Measurements from ENCODE around the gene CLECL1. TPM values are rescaled to one million over a fixed set of nuclear protein-coding genes. Genes with fewer than 3 reads are reported as not detected.

The CLECL1 gene
- total and polyA plus RNA-seq, 3 donors from 2014 or later: 1.4 TPM; not detected in 2

DNA sequence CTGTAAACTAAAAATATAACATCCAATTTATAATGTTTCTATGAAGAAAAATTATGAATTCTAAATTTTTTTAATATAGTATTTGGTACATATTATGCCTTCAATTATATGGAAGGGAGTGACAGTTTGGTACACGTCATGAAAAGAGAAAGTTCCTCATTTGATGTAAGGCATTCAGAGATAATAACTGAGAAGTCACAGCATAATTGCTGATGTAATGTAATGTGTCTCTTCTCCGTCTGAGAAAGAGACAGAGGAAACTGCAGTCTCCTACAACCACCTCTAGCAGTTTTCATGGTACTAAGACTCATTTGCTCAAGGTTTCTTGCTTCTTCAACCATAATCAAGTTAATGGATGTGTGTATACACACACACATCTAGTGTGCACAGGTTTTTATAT lies 30.1 kb upstream of the CLECL1 start:
- TF ChIP-seq, protein P1, sequence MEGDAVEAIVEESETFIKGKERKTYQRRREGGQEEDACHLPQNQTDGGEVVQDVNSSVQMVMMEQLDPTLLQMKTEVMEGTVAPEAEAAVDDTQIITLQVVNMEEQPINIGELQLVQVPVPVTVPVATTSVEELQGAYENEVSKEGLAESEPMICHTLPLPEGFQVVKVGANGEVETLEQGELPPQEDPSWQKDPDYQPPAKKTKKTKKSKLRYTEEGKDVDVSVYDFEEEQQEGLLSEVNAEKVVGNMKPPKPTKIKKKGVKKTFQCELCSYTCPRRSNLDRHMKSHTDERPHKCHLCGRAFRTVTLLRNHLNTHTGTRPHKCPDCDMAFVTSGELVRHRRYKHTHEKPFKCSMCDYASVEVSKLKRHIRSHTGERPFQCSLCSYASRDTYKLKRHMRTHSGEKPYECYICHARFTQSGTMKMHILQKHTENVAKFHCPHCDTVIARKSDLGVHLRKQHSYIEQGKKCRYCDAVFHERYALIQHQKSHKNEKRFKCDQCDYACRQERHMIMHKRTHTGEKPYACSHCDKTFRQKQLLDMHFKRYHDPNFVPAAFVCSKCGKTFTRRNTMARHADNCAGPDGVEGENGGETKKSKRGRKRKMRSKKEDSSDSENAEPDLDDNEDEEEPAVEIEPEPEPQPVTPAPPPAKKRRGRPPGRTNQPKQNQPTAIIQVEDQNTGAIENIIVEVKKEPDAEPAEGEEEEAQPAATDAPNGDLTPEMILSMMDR (IDR thresholded peaks at IDR 0.05): no peak
- TF ChIP-seq POLR2A (IDR thresholded peaks at IDR 0.05): no peak
- DNase-seq: no peak
- H3K27me3 ChIP-seq: no peaks in the 10 kb centered on the region
- H3K4me1 ChIP-seq: no peaks in the 10 kb centered on the region
- no peak overlapping the region for H3K27ac ChIP-seq
- H3K9me3 ChIP-seq: no peaks in the 10 kb centered on the region
- 45 to 62% methylated on average over 2 of the region's 2 CpGs for WGBS, 2 donors
- intact Hi-C loops (cut with DNase I; ENCODE audit: low total_unique reads): no loop called here
- no peak overlapping the region for H3K4me3 ChIP-seq
- no peaks in the 10 kb centered on the region for H3K36me3 ChIP-seq (ENCODE audit: low read depth, missing control alignments)

DNA sequence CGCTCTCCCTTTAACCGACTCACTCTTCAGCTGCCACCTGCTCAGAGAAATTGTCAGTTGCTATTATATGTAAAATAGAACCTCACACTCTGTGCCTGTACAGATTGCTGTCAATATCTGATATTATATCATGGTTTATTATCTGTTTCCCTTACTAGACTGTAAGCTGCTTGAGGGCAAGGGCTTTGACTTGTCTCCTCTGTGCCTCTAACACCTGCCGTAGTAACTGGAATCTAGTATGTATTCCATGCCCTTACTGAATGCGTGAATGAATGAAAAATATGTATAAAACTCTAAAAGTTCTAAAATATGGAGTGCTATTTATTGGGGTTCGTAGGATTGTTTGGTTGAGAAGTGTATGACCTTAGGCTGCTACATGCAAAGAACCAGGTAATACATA lies 29.5 kb upstream of the CLECL1 start:
- H3K27ac ChIP-seq: no peak overlapping the region
- no peaks in the 10 kb centered on the region for H3K27me3 ChIP-seq
- H3K9me3 ChIP-seq: no peaks in the 10 kb centered on the region
- H3K4me1 ChIP-seq: no peaks in the 10 kb centered on the region
- WGBS, 2 donors: 93 to 94% methylated on average over 5 of the region's 5 CpGs
- TF ChIP-seq, protein P1 (IDR thresholded peaks at IDR 0.05): no peak
- no peak for TF ChIP-seq POLR2A (IDR thresholded peaks at IDR 0.05)
- no peaks in the 10 kb centered on the region for H3K36me3 ChIP-seq (ENCODE audit: low read depth, missing control alignments)
- intact Hi-C loops (cut with DNase I; ENCODE audit: low total_unique reads): no loop called here
- DNase-seq: no peak
- H3K4me3 ChIP-seq: no peak overlapping the region

DNA sequence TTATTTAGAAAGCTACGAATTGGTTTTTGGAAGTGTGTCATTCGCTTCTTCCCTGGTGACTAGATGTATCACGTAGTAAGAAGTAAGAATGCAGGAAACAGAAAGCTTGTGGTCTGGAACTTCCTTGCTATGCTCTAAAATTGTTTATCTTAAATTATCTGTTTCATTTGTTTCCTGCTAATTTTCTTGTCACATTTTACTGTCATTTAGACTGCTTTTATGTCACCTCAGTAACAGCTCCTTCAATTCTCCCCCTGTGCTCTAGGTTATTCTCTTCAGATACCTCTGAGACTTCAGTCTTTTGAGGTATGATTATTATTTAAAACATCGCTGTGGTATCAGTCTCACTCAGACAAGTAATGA lies 28.5 kb upstream of the CLECL1 start:
- DNase-seq: no peak

DNA sequence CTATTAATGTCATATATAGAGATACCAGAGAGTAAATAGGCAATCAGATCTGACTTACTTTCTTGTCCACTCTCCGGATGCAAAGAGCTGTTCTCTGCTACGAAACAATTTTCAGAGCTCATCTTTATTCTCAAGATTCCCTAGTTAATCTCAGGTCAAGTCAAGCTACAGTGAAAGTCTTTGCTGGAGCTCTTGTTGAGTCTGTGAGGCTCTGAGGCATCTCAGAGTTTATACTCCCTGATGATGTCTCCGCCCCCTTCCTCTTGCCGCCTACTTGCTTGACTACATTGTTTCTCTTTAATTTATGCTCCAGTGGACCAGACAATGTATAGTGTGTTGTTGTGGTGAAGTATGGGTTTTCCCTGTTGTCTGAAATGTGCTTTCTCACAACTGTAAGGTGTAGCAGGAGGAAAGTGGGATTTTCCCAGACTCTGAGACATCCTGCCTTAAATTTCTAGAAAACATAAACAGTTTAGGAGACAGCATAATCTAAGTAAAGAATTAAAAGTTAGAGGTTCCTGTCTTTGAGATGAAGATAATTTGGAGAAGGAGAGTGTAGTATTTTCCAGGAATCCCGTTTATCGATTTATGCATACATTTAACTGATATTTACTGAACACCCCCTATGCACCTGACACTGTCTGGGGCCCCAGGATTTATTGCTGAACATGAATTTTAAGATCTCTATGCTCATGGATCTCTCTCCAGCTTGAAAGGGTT lies 28.0 kb upstream of the CLECL1 start, which contains the start of gene CD69:
Gene CD69 (minus strand): TSS at position 203 of the 720 bp plus-strand sequence. CDS start 81 bp downstream, at position 122.
- intact Hi-C loops (cut with DNase I; ENCODE audit: low total_unique reads): no loop called here
- no peaks in the 10 kb centered on the region for H3K9me3 ChIP-seq
- TF ChIP-seq, protein P1 (IDR thresholded peaks at IDR 0.05): no peak
- no peak for TF ChIP-seq POLR2A (IDR thresholded peaks at IDR 0.05)
- peak; percentile 49 for DNase-seq
- H3K27me3 ChIP-seq: no peaks in the 10 kb centered on the region
- 56 to 68% methylated on average over 6 of the region's 6 CpGs for WGBS, 2 donors
- H3K27ac ChIP-seq: no peak within 1 kb of the TSS
- H3K4me3 ChIP-seq: no peak within 1 kb of the TSS
- H3K36me3 ChIP-seq (ENCODE audit: low read depth, missing control alignments): no peaks in the 10 kb centered on the region
- no peaks in the 10 kb centered on the region for H3K4me1 ChIP-seq

More for the DNA sequence above, 28.5 kb upstream of the CLECL1 start:
- no peaks in the 10 kb centered on the region for H3K9me3 ChIP-seq
- intact Hi-C loops (cut with DNase I; ENCODE audit: low total_unique reads): no loop called here
- no peaks in the 10 kb centered on the region for H3K4me1 ChIP-seq
- H3K36me3 ChIP-seq (ENCODE audit: low read depth, missing control alignments): no peaks in the 10 kb centered on the region
- WGBS, 2 donors: 80 to 82% methylated on average over 4 of the region's 4 CpGs
- H3K4me3 ChIP-seq: no peak overlapping the region
- no peaks in the 10 kb centered on the region for H3K27me3 ChIP-seq
- H3K27ac ChIP-seq: no peak overlapping the region
- TF ChIP-seq POLR2A (IDR thresholded peaks at IDR 0.05): no peak

DNA sequence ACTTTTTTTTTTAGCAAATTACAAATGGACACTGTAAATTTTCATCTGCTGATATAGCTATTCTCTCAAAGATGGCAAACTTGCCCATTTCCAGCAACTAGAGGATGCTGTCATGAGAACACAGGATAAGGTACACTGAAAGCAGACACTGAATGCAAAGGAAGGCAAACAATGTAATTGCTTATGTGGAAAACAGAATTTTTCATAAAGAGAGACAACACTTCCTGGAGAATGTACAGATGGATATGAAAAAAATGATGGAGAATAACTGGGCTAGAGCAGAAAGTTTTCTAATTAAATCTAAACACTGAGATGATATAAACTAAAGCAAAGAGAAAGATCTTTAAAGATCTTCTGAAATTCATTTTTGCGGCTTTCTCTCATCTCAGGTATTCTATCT lies 27.2 kb upstream of the CLECL1 start:
- TF ChIP-seq, protein P1 (IDR thresholded peaks at IDR 0.05): no peak
- TF ChIP-seq POLR2A (IDR thresholded peaks at IDR 0.05): no peak
- H3K9me3 ChIP-seq: no peaks in the 10 kb centered on the region
- DNase-seq: no peak
- WGBS, 2 donors: 85 to 92% methylated on average over 1 of the region's 1 CpG
- no peak overlapping the region for H3K4me3 ChIP-seq
- H3K27me3 ChIP-seq: no peaks in the 10 kb centered on the region
- no peak overlapping the region for H3K27ac ChIP-seq
- no peaks in the 10 kb centered on the region for H3K4me1 ChIP-seq
- H3K36me3 ChIP-seq (ENCODE audit: low read depth, missing control alignments): no peaks in the 10 kb centered on the region
- intact Hi-C loops (cut with DNase I; ENCODE audit: low total_unique reads): no loop called here
